ENCODE measurements around the gene OR14A16. TPM values are rescaled to one million over a fixed set of nuclear protein-coding genes. Genes with fewer than 3 reads are reported as not detected.

The OR14A16 gene
- total and polyA plus RNA-seq, 9 donors = not detected

GRCh38 chr1:247797518-247797917, 26.4 kb downstream of the OR14A16 start:
- Histone ChIP-seq H3K27ac (ENCODE audit: low read length) (no peak overlapping the region), H3K27me3 (ENCODE audit: control insufficient read depth, insufficient read depth, low read length) (no peaks in the 10 kb centered on the region), H3K36me3 (ENCODE audit: control insufficient read depth, insufficient read depth, low read length) (no peaks in the 10 kb centered on the region), H3K9me3 (replicated peaks; ENCODE audit: control insufficient read depth, low read depth, low read length) (peaks cover 20% of the 10 kb centered on the region), H3K4me1 (ENCODE audit: control insufficient read depth, insufficient read depth, low read length) (no peaks in the 10 kb centered on the region), H3K4me3 (ENCODE audit: low read length) (no peak overlapping the region)
- DNase-seq = no peak
- WGBS (ENCODE audit: insufficient coverage) = 0% methylated on average over 1 of the region's 2 CpGs

DNA sequence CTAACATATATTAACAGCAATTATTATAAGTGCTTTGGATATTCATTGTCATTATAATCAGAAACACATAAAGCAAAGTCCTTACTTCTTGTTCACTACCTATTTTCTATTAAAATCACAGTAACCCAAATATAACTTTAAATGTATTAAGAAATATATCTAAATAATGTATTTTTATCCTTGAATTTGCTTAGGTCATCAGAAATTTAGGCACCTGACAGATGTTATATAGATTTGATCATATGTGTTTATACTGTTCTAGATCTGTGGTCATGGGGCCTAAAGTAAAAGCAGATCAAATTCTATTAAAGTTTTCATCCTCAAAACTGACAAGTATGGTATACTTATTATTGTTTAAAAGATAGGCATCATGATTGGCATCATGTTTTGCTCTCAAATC, 54.3 kb downstream of the OR14A16 start:
- no peak for DNase-seq
- H3K4me3 ChIP-seq (ENCODE audit: low read length) = no peak overlapping the region
- H3K27ac ChIP-seq (ENCODE audit: low read length) = no peak overlapping the region
- peaks cover 4% of the 10 kb centered on the region for H3K9me3 ChIP-seq (replicated peaks; ENCODE audit: control insufficient read depth, low read depth, low read length)
- H3K4me1 ChIP-seq (ENCODE audit: control insufficient read depth, insufficient read depth, low read length) = no peaks in the 10 kb centered on the region
- no peaks in the 10 kb centered on the region for H3K36me3 ChIP-seq (ENCODE audit: control insufficient read depth, insufficient read depth, low read length)
- H3K27me3 ChIP-seq (ENCODE audit: control insufficient read depth, insufficient read depth, low read length) = no peaks in the 10 kb centered on the region

Other genes starting within 250 kb of the OR14A16 start
- not detected for gene OR2G2, start 235.8 kb downstream of the OR14A16 start, total RNA-seq
- not detected for gene OR2G2, start 235.8 kb downstream of the OR14A16 start, polyA plus RNA-seq (ENCODE audit: insufficient read depth in 1 of 8, insufficient read length in 8 of 8, low replicate concordance in 1 of 8)
- not detected for gene OR2G3, start 218.5 kb downstream of the OR14A16 start, total RNA-seq
- not detected for gene OR2G3, start 218.5 kb downstream of the OR14A16 start, polyA plus RNA-seq (ENCODE audit: insufficient read depth in 1 of 8, insufficient read length in 8 of 8, low replicate concordance in 1 of 8)
- not detected for gene OR13G1, start 144.4 kb downstream of the OR14A16 start, total RNA-seq
- under 1 TPM in 1 of 8 donors, not detected in 7; 0.08 TPM for gene OR13G1, start 144.4 kb downstream of the OR14A16 start, polyA plus RNA-seq (ENCODE audit: insufficient read depth in 1 of 8, insufficient read length in 8 of 8, low replicate concordance in 1 of 8)
- gene OR6F1, start 107.5 kb downstream of the OR14A16 start, total RNA-seq = not detected
- not detected for gene OR6F1, start 107.5 kb downstream of the OR14A16 start, polyA plus RNA-seq (ENCODE audit: insufficient read depth in 1 of 8, insufficient read length in 8 of 8, low replicate concordance in 1 of 8)
- not detected for gene OR14K1, start 85.5 kb downstream of the OR14A16 start, total RNA-seq
- gene OR14K1, start 85.5 kb downstream of the OR14A16 start, polyA plus RNA-seq (ENCODE audit: insufficient read depth in 1 of 8, insufficient read length in 8 of 8, low replicate concordance in 1 of 8) = not detected
- gene OR14A2, start 76.0 kb downstream of the OR14A16 start, total RNA-seq = not detected
- gene OR14A2, start 76.0 kb downstream of the OR14A16 start, polyA plus RNA-seq (ENCODE audit: insufficient read depth in 1 of 8, insufficient read length in 8 of 8, low replicate concordance in 1 of 8) = not detected
- not detected for gene OR1C1, start 63.6 kb downstream of the OR14A16 start, total RNA-seq
- not detected for gene OR1C1, start 63.6 kb downstream of the OR14A16 start, polyA plus RNA-seq (ENCODE audit: insufficient read depth in 1 of 8, insufficient read length in 8 of 8, low replicate concordance in 1 of 8)
- not detected for gene OR11L1, start 17.8 kb upstream of the OR14A16 start, total RNA-seq
- gene OR11L1, start 17.8 kb upstream of the OR14A16 start, polyA plus RNA-seq (ENCODE audit: insufficient read depth in 1 of 8, insufficient read length in 8 of 8, low replicate concordance in 1 of 8) = not detected
- 1.6 TPM for gene TRIM58, start 33.1 kb upstream of the OR14A16 start, total RNA-seq
- 1 to 10 TPM; 1.4 to 6.4 (median 3.6) TPM for gene TRIM58, start 33.1 kb upstream of the OR14A16 start, polyA plus RNA-seq (ENCODE audit: insufficient read depth in 1 of 8, insufficient read length in 8 of 8, low replicate concordance in 1 of 8)
- gene OR2W3, start 71.5 kb upstream of the OR14A16 start, total RNA-seq = 0.27 TPM
- gene OR2W3, start 71.5 kb upstream of the OR14A16 start, polyA plus RNA-seq (ENCODE audit: insufficient read depth in 1 of 8, insufficient read length in 8 of 8, low replicate concordance in 1 of 8) = 1 to 10 TPM in 4 of 8 donors, under 1 TPM in 4; 0.68 to 1.5 (median 1.0) TPM
- gene OR2T8, start 96.1 kb upstream of the OR14A16 start, total RNA-seq = not detected
- gene OR2T8, start 96.1 kb upstream of the OR14A16 start, polyA plus RNA-seq (ENCODE audit: insufficient read depth in 1 of 8, insufficient read length in 8 of 8, low replicate concordance in 1 of 8) = under 1 TPM in 3 of 8 donors, not detected in 5; 0.12 to 0.27 (median 0.14) TPM
- not detected for gene OR2AJ1, start 100.8 kb upstream of the OR14A16 start, total RNA-seq
- not detected for gene OR2AJ1, start 100.8 kb upstream of the OR14A16 start, polyA plus RNA-seq (ENCODE audit: insufficient read depth in 1 of 8, insufficient read length in 8 of 8, low replicate concordance in 1 of 8)
- gene OR2L8, start 124.7 kb upstream of the OR14A16 start, total RNA-seq = not detected
- gene OR2L8, start 124.7 kb upstream of the OR14A16 start, polyA plus RNA-seq (ENCODE audit: insufficient read depth in 1 of 8, insufficient read length in 8 of 8, low replicate concordance in 1 of 8) = not detected
- gene OR2AK2, start 141.1 kb upstream of the OR14A16 start, total RNA-seq = not detected
- not detected for gene OR2AK2, start 141.1 kb upstream of the OR14A16 start, polyA plus RNA-seq (ENCODE audit: insufficient read depth in 1 of 8, insufficient read length in 8 of 8, low replicate concordance in 1 of 8)
- not detected for gene OR2L5, start 189.5 kb upstream of the OR14A16 start, total RNA-seq
- not detected for gene OR2L5, start 189.5 kb upstream of the OR14A16 start, polyA plus RNA-seq (ENCODE audit: insufficient read depth in 1 of 8, insufficient read length in 8 of 8, low replicate concordance in 1 of 8)
- 0.04 TPM for gene OR2L2, start 206.0 kb upstream of the OR14A16 start, total RNA-seq
- gene OR2L2, start 206.0 kb upstream of the OR14A16 start, polyA plus RNA-seq (ENCODE audit: insufficient read depth in 1 of 8, insufficient read length in 8 of 8, low replicate concordance in 1 of 8) = under 1 TPM in 2 of 8 donors, not detected in 6; 0.04 to 0.16 TPM
- gene OR2L3, start 222.7 kb upstream of the OR14A16 start, total RNA-seq = not detected
- gene OR2L3, start 222.7 kb upstream of the OR14A16 start, polyA plus RNA-seq (ENCODE audit: insufficient read depth in 1 of 8, insufficient read length in 8 of 8, low replicate concordance in 1 of 8) = not detected